HUDEP-2 (cell line): ENCODE measurements around the gene STXBP5.

Experiments
- DNase-seq, 76 experiments: peaks; one replicate each; lab custom pipeline; 2025; ENCODE audit not compliant: unreplicated experiment in 76 of 76; lab: John Stamatoyannopoulos, UW

STXBP5 gene

DNA sequence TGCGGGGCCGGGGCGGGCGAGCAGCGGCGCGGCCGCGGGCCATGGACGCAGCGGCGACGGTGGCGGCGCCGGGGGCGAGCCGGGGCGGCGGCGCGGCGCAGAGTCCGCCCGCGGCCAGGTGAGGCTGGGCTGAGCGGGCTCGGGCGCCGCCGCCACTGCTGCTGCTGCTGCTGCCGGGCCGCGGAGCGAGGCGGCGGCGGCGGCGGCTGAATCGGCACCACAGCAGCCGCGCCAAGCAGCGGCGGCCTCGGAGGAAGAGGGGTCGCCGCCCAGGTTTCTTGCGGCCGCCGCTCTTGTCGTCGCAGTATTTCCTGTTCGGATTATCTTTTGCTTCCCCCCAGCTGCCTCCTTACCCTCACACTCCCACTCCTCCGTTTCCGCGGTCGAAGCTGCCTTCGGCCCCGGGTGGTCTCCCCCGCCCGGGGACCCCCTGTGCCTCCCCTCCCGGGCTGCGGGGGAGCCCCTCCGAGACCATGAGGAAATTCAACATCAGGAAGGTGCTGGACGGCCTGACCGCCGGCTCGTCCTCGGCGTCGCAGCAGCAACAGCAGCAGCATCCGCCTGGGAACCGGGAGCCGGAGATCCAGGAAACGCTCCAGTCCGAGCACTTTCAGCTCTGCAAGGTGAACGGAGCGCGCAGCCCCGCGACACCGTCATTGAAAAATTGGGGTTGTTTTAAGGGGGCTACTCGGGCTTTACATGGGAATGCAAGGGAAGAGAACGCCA, at the start of gene STXBP5:
STXBP5 (plus strand) TSS at position 358 of the 726 bp plus-strand sequence; CDS start at position 474, 116 bp downstream.
- peak in 29 of 76 experiments; percentile 9 to 52 (median 30) for DNase-seq

DNA sequence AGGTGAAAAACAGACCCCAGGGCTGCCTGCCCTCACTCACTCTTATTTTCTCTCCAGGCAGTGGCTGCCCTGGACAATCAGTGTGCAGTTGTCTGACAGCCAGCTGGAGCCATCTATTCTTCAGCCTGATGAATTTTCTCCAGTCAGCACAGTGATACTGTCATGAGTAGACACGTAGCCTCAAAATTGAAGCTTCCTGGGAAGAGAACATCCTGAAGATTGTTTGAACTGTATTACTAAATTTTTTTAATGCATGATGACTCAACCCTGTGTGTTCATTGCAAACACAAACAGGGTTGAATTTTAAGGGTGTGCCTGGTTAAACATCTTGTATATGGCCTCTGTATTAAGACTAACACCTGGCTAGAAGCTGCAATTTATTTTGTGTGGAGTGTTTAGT, 49.8 kb upstream of the STXBP5 start:
- no peak for DNase-seq

DNA sequence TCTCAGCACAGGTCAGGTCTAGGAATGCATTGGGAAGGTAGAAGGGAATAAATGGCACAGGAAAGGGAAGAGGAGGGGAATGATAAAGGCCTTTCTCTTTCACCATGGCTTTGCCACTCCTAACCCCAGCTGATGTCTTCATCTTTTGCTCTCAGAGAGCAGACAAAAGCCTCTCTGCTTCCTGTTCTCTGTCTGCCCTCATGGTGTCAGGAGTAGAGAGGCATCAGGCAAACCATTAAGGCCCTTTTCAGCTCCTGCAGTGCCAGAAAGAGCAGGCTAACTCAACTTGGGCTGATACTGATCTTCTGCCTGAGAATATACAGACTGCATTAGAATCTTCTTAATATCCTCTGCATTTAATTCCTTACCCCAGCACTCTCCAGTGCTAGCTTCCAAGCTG, 48.0 kb upstream of the STXBP5 start:
- DNase-seq: no peak

DNA sequence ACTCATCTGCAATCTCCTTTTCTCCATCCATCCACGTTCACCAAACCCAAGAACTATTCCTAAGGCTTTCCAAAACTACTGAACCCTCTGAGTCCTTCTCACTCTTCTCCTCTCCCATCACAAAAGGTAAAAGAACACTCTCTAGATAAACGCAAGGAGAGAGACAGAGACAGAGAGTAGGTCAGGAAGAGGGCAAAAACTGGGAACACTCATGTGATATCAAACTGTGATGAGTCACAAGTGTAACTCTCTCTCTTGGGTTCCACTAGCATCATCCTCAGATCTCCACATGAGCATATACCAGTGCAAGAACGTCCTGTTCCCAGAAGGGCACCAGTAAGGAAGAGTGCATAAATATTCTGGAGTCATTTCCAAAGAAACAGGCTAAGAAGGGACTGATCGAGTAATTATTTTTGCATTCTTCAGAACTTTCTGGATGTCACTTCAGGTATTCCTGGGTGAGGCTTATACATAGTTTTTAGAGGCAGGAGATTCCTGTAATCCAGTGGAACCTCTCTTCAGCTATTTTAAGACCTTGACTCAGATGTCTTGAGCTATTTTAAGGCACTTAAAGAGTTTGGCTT, 47.3 kb upstream of the STXBP5 start:
- DNase-seq: peak in 1 of 76 experiments; percentile 15

DNA sequence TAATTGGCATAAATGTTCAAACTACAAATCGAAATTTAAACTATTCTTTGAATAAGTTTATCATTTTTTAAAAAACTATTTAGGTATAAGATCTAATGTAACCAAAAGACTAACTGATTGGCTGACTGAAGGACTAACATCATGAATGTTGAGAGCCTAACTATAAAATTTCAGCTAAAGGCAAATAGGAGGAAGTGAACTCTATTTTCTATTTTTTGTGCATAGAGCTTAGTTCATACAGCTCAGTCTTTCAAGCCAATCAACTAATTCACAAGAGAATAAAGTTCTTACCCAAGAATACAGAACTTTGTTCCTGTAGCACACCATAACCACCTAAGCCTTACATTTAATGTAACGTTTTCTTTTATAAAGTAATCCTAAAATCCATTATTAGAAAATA, 46.3 kb upstream of the STXBP5 start:
- DNase-seq: no peak

DNA sequence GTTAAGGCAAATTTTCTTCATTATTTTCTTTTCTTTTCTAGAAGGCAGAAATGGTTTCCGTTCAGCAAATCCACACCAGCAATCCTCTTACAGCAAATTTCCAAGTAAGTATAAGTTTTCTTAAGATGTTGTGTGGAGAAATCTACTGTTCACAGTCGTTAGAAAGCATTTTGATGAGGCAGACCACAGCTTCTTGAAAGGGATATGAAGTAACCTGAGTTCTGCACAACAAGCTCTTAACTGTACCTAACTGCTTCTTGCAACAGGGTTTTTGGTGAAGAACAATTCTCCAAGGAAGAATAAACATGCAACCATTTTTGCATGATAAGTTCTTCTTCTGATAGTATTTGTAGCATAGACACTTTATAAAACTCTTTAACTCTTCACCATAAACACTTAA, 45.3 kb upstream of the STXBP5 start:
- DNase-seq: no peak

DNA sequence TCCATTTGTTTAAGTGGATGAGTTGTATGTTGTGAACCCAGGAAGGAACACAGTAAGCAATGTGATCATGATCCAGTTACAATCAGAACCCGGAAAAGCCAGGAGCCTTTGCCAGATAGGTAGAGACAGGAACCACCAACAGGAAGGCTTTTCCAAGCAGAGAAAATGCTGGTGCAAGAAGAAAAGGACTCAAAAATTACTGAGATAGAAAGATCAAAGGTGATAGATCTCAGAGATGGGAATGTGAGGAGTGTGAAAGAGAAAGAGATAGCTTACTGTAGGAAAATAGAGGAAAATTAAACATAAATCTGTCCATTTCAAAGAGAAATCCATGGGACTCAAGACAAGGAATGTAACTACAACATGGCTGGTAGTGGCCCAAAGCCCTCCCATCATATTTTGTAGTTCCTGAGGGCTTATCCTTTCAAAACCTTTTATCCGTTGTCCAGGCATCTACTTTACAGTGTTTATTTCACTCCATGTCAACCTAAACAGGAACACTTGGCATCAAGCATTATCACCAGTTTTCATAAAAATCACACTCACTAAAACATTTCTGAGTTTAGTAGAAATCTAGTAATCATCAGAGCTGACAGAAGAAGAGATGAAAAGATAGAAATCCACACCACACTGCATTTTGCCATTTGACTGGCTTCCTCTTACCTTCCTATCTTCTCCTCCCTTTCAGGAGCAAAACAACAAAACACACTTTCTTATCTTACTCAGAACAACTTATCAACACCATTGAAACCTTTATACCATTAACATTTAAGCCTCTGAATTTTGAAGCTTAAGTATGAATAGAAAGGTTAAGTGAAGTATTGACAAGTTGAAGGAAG, 44.5 kb upstream of the STXBP5 start:
- peak in 5 of 76 experiments; percentile 15 to 39 (median 24) for DNase-seq

DNA sequence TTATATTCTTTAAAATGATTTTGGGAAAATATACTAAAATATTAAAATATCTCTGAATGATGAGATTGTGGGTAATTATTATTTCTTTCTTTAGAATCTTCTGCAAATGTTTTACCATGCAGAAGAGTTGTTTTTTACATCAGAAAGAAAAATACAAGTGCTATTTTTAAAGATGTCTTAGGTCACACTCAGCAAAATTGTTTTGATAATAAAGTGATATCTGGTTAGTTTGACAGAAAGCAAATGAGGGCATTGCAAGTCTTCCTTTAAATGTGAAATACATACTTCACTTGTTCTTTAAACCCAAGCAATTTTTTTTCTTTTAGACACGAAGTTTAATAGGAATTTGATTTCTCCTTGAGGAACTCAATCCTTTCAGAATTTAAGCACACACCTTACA, 43.6 kb upstream of the STXBP5 start:
- DNase-seq: no peak

DNA sequence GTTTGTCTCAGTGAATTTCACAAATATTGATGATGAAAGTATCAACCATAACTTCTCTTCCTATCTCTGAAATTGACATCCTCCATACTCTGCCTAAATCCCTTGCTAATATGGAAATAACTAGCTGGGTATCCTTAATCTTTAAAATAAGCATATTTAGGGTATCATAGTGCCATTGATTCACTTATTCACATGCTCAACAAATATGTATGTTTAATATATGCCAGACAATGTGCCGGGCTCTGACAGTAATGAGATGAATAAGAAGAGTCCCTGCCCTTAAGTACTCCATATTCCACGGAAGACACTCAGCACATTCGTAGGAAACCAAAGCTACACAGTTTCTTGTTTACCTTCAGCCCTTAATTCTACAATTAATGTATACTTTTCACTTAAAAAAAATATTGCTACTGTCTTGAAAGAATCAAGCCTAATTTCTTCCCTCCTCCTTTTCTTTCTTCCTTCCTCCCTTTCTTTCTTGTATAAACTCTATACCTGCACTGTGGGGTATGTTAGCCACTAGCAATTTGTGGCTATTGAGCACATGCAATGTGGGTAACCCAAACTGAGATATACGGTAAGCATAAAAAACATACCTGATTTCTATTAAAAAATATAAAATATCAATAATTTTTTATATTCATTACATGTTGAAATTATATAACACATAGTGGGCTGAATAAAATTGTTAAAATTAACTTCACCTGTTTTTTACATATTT, 42.8 kb upstream of the STXBP5 start:
- no peak for DNase-seq

DNA sequence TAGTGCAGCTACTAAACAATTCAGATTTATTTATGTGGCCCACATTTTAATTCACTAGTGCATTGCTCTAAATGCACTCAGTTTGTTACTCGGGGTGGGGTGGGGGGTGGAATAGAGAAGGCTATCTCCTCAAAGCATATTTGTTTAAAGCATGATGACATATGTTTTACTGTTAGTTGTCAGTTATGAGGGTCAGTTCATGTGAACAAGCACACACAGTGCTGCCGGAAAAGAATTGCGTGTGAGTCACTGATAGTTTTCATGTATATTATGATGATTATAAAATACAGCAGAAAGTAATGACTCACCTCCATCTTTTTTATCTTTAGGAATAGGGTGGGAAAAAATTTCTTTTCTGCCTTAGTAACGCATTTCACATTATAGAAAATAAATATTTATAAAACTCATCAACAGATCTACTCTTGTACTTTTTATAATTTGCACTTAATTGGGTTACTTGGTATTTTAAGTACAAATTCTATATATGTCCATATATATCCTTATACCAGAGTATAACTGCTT, 42.2 kb upstream of the STXBP5 start:
- DNase-seq: peak in 72 of 76 experiments; percentile 19 to 91 (median 70)

DNA sequence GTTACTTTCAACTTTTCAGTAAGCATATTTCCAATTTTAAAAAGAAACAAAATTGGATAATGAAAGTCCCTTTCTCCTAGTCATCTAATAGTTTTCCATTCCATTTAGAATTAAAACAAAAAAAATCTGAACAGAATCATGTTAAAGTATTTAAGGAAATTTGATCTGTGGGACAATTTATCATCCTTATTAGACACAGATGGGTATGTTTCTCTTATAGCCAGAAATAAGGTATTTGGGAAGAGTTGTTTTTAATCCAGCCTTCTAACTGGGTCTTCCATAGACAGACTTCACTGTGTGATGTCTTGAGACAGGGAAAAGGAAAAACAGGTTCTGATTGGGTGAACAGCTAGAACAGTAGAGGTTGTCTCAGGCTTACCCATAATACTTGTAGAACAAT, 39.5 kb upstream of the STXBP5 start:
- no peak for DNase-seq

DNA sequence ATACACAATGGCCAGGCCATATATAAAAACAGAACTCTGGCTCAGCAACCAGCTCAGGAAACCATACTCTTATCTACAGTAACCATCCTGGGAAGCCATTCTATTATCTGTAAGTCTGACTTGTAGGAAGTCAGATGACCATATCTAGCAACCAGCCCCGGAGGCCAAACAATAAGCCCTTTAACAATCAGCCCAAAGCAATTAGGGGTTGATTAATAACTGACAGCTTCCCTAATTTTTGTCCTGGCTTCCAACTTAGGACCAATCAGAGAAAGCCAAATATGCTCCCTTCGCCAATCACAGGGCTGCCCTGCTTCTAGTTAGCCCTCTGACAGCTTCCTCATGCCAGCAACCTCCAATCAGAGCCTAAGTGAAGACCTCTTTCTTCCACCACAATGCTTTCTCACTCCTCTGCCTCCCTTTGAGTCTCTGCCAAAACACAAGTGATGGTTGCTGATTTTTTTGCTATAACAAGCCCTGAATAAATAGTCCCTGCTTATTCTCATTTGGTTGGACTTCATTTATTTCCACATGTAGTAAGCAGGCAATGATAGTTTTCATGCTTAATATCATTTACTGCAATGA, 37.8 kb upstream of the STXBP5 start:
- peak in 72 of 76 experiments; percentile 13 to 92 (median 58) for DNase-seq

DNA sequence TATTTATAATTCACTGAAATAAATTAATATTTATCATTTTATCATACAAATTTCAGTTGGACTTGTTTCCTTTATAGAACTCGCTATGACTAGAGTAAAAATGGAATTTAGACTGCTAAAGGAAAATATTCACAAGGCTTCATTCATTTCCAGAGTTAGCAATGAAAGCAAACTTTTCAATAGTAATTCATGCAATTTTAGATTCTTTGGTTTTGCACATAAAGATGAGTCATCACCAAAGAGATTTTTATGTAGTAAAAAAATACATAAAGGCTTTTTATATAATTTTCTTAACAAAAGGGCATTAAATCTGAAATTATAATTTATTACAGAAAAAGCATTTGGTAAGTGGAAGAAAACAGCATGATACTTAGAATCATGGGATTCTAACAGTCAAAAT, 37.2 kb upstream of the STXBP5 start:
- DNase-seq: no peak

DNA sequence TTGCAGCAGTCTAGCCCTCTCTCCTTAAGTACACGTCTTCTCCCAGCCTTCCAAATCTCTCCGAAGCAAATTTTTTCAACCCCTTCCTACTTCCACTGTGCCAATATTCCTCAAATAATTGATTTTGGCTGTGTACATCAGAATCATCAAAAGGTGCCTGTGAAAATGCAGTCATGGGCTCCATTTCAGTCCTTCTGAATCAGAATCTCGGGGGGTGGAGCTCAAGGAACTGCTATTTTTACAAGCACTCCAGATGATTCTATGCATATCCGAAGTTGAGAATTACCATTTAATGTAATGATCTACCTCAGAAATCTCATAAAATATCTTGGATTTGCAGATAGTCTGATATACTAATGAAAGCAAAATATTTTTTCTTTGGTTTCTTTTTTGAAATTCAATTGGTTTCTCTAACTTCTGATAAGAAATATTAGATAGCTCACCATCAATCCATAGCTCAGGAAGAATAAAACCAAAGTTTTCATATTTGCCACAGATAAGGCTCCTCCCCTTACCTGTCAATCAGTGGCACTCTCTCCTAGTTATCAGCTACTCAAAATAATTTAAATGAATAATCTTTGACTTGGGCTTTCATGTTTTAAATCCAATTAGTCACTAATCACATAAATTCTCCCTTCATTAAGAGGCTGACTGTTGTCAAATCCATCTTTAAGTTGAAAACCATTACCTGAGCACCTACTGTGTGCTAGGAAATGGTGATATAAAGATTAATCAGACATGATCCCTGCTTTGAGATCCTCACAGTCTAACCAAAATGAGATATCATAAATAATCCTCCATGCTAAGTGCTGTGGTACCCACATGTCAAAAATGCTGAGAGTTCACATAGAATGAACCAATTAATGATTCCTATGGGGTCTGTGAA, 36.4 kb upstream of the STXBP5 start:
- DNase-seq: no peak

DNA sequence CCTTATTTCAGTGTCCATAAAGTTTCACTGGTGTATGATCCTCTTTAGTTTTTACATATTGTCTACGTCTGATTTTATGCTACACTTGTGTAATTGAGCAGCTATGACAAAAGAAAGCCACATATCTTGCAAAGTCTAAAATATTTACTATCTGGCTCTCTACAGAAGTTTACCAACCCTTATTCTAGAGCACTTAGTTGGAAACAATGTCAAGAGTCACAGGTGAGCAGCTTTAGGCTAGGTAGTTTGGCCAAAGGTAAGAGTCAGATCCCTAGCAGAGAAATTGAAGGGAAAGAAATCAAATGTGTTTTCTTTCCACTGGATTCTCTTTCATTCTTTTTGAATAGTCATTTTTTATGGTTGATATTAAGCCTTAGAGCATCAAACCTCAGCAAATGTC, 34.7 kb upstream of the STXBP5 start:
- no peak for DNase-seq

DNA sequence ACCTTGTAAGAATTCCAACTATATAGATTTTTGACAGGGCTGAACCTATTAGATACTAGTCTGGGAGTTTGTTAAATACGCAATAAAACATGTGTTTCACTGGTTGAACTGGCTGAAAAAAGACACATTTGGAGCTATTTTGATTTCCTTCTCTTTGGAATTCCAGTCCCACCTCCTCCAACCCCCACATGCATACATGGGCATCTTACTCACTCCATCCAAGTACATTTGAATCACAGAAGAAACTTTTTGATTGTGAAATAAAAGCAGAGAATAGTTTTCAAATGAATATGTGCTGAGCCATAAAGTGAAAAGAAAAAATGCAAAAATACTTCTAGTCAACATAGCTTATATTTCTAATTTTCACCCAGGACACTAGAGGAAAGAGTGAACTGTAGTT, 33.9 kb upstream of the STXBP5 start:
- DNase-seq: no peak

DNA sequence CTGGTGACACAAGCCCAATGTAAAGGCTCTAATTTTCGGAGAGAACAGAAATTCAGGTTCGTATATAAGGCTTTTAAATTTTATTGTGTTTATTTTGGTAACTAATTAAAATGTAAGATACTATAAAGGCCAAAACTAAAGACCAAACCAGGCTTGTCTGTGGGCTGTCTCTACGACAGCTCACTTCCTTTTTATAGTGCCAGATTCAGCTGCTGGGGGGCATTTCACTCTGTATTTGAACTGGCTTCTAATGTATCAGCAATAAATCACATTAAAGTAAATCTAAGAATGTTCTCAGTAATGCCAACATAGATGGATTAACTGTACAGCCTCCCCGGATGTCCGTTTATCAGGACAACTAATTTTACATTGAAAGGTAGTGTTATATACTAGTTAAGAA, 31.1 kb upstream of the STXBP5 start:
- DNase-seq: no peak

DNA sequence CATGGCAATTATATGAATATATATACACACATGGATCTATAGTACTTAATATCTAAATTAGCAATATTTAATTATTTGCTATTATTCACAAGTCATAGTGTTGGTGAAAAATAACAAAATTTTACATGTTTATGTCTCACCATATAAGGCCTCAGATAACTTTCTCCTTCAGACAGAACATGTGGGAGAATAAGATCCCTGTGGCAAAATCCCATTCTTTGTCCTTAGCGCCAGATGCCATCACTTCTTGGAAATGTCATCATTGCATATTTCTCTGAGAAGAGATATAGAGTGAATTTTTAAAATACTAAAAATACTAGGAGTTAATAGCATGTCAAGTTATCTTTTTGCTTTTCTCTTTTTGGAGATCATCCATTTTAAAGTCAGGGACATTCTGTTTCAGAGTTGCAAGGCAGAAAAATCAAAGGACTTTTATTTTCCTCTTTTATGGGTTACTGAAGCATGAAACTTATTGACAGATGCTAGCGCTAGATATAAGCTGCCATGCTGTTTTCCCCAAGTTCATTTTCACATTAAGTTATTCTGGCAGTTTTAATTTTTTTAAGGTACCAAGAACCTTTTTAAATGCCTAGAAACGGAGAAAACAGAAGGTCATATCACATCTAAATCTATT, 30.4 kb upstream of the STXBP5 start:
- no peak for DNase-seq

DNA sequence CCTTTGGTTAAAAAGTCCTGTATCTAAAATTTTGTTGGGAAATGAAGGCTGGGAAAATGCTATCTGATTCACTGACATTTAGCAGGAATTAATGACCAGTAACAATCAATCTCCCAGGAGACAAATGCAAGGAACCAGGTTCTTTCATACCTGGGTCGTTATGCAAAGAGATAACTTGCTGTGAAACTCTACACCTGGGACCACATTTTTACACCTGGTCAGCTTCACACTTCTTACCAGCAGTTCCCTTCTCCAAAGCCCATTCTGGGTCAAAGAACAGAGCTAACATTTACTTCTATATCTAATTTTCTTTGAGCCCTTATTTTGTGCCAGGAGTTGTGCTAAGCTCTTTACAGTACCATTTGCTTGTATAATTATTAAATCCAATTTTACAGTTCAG, 27.4 kb upstream of the STXBP5 start:
- DNase-seq: no peak
